SJSA1 (cell line): ENCODE results near the gene NECTIN4. TPM values are rescaled to one million over a fixed set of nuclear protein-coding genes. Genes with fewer than 3 reads are reported as not detected.

Experiments used
- DNase-seq, 2 experiments: peaks; one replicate each; pipeline ENCODE4 v3.0.0-alpha.2; 2015 to 2020; ENCODE audit warnings: low spot score in 2 of 2, low read depth in 1 of 2
- H3K27ac ChIP-seq: fragments of 250-450 bp; sonication (Bioruptor Pico); 2 replicates; pipeline ENCODE4 v1.5.1; 2020; ENCODE audit warnings: mild to moderate bottlenecking, moderate library complexity
- H3K27me3 ChIP-seq: fragments of 250-450 bp; sonication (Bioruptor Pico); replicated peaks from 2 replicates; pipeline ENCODE4 v1.5.1; 2020; ENCODE audit warnings: mild to moderate bottlenecking, moderate library complexity
- H3K36me3 ChIP-seq: fragments of 250-450 bp; sonication (Bioruptor Pico); 2 replicates; pipeline ENCODE4 v1.5.1; 2020; ENCODE audit warnings: mild to moderate bottlenecking
- H3K4me1 ChIP-seq: fragments of 250-450 bp; sonication (Bioruptor Pico); replicated peaks from 2 replicates; pipeline ENCODE4 v1.6.1; 2021; ENCODE audit warnings: mild to moderate bottlenecking
- H3K4me3 ChIP-seq: fragments of 250-450 bp; sonication (Bioruptor Pico); 2 replicates; pipeline ENCODE4 v1.5.1; 2020; ENCODE audit warnings: mild to moderate bottlenecking
- H3K9me3 ChIP-seq: fragments of 250-450 bp; sonication (Bioruptor Pico); replicated peaks from 2 replicates; pipeline ENCODE4 v1.5.1; 2020; ENCODE audit warnings: mild to moderate bottlenecking
- total RNA-seq: library from RNA; depleted of rRNA; stranded (reverse); fragments of >200 nt; shearing (Covaris generic); gene quantifications from 2 replicates; pipeline ENCODE4 v1.2.3, GENCODE V29; 2014

Gene NECTIN4
- total RNA-seq, 1 experiment from 2014 or later, result 0.21 TPM

DNA sequence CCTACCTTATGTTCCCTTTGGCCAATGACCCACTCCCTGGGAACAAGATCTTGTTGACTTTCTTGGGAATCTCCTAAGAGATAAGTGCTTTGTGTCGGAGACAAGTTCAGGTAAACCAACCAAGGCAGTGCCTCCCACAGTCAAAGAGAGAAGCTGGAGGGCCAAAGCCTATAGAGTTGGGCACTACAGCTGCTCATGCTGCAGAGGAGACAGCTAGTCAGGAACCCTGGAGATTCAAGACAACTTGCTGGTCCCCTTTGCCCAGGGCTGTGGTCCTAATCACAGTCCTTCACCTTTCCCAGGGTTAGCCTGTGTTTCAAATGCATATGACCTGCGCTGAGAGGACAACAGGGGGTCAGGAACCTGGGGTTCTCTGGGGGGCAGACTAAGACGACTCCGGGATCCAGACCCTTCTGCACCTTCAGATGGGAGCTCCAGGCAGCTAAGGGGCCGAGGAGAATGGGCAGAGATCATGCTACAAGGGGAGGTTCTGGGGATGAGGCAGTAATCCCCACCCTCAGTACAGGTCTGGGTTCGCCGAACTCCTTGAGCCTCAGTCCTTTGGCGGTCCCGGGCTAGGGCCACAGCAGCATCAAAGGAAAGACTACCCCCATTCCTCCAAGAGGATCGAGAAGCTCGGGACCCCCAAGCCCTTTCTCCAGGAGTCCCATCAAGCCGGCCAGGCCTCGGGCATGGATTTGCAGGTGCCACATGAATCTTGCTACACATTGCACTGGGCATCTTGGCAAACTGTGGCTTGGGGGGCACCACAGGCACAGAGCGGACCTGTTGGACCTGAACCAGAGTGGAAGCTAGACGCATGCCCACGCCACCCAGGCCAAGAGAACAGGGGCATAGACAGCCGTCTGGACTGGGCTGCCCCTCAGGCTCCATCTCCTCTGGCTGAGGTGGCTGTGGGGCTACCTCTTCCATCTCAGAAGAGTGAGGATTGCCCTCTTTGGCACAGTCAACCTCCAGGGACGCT, 41.6 kb downstream of the NECTIN4 start:
- Histone ChIP-seq H3K36me3 (peaks cover 14% of the 10 kb centered on the region), H3K27me3 (no peaks in the 10 kb centered on the region), H3K27ac (no peak overlapping the region), H3K4me3 (no peak overlapping the region), H3K9me3 (no peaks in the 10 kb centered on the region), H3K4me1 (peaks cover 6% of the 10 kb centered on the region)
- DNase-seq, result no peak

DNA sequence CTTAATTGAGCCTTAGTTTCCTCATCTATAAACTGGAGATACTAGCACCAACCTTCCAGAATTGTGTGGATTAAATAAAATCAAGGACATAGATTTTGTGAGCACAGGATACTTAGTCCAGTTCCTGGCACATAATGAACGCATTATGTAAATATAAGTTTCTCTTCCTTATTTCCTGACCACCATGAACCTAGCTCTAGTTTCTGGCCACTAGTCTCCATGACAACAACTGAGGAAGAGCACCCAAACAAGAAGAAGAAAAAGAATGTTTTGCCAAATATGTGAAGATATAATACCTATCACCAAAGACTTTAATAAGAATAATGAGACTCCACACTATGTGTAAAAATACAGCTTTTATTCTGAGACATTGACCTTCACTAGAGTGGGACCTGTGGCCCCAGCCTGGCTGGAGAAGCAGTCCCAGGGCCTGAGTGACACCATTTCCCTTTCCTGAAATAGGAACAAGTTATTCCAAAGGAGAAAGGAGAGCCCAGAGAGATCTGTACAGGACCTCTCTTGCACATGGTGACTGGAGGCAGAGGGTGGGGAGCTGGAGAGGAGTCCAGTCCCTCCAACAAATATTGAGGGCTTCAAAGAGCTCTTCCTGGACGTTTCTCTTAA, 42.6 kb downstream of the NECTIN4 start:
- Histone ChIP-seq H3K27me3 (no peaks in the 10 kb centered on the region), H3K9me3 (no peaks in the 10 kb centered on the region), H3K4me1 (peaks cover 6% of the 10 kb centered on the region), H3K36me3 (peaks cover 24% of the 10 kb centered on the region), H3K27ac (peak overlapping the region; percentile 93), H3K4me3 (peak overlapping the region; percentile 63)
- no peak for DNase-seq

DNA sequence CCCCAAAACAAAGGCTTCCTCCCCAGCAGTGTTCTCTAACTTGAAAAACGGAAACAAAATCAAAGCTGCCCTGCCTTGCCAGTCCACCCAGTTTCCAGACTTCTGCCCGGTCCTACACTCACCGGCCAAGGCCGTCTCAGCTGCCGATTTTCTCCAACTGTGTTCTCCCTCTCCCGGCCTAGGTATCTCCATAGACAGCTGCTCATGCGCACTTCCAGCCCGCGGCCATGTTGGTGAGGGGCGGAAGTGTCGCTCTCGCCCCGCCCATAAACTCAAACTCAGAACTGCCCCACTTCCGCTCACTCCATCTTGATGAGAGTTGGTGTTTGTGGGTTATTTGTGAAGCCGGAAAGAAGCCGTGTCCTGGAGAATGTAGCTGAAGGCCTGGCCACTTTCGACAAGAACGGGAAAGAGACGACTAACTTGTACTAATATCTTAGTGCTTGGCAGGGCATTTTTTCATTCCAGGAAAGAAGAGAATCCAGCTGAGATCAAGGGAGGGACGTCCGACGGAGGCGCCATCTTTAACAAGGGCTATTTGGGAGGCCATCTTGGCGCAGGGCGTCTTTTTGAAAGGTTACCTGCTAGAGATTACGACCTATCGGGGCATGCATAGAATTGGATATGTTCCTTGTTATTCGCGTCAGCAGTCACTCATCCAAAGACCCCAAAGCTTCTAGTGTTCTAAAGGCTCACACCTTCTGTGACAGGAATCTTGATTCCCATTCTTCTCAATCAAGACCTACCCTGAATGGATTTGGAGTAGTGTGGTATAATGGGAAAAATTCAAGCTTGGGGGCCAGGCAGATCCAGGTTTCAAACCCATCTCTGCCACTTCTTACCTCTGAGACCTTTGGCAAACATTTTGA, 43.4 kb downstream of the NECTIN4 start, which contains the start of gene USF1:
Gene USF1 (minus strand): TSS at position 242 of the 869 bp plus-strand sequence. CDS start 2,702 bp downstream, outside the sequence.
- peak within 1 kb of the TSS; percentile 93 for H3K27ac ChIP-seq
- peak within 1 kb of the TSS; percentile 63 for H3K4me3 ChIP-seq
- H3K36me3 ChIP-seq, result peaks cover 32% of the 10 kb centered on the region
- H3K9me3 ChIP-seq, result no peaks in the 10 kb centered on the region
- peak; percentile 92 to 97 for DNase-seq
- no peaks in the 10 kb centered on the region for H3K27me3 ChIP-seq
- H3K4me1 ChIP-seq, result peaks cover 6% of the 10 kb centered on the region

DNA sequence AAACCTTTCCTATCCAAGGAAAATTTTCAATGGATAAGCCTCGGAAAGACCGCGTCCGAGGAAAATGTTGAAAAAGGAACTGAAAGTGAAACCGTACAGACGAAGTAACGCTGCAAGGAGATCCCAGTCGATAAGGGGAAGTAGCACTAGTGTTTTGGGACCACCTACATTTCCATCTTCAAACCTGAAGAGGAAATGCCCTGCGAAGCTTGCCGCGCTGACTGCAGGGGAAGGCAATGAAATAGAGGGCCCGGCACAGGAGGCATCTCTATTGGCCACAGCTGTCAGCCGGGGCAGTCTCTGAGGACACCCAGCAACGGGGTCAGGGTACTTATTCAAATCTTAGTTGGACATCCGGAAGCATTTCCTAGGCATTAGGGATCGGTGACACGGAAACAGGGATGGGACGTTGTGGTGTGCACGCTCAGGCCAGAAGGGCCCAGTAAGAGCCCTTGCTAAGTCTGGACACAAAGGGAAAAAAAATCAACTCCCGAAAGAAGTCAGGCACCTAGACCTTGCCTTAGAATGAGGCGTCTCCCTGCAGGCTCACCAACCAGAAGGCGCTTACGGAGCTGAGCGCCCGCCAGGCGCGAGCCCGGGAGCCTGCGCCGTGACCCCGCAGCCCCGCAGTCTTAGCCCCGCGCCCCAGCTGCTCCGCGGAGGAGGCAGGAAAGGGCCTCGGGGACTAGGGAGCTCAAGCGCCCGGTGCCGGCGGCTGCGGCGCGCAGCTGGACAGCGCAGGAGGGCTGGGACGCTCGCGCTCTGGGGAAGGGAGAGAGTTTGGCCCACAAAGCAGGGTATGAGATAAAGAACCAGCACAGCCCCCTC, 44.2 kb downstream of the NECTIN4 start:
- DNase-seq, result peak; percentile 72 to 73
- H3K4me1 ChIP-seq, result peaks cover 6% of the 10 kb centered on the region
- no peaks in the 10 kb centered on the region for H3K9me3 ChIP-seq
- H3K27ac ChIP-seq, result peak overlapping the region; percentile 93
- peaks cover 40% of the 10 kb centered on the region for H3K36me3 ChIP-seq
- no peaks in the 10 kb centered on the region for H3K27me3 ChIP-seq
- H3K4me3 ChIP-seq, result peak overlapping the region; percentile 63

DNA sequence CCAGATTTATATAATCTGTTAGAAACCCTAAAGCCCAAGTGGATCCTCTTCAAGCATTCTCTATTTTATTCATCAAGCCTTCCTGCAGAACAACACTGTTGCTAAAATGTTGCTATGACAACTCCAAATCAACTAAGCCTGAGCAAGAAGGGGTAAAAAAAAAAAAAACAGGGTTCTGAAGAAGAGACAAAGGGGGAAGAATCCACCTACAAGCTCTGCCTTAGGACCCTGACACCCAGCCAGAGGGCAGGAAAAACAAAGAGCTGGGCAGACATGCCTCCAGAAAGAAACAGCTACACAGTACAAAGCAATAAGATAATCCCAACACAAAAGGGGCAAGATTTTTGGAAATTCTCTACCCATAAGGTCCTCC, 44.8 kb downstream of the NECTIN4 start:
- H3K4me1 ChIP-seq, result peaks cover 6% of the 10 kb centered on the region
- peak overlapping the region; percentile 93 for H3K27ac ChIP-seq
- H3K27me3 ChIP-seq, result no peaks in the 10 kb centered on the region
- peak overlapping the region; percentile 63 for H3K4me3 ChIP-seq
- H3K36me3 ChIP-seq, result peaks cover 46% of the 10 kb centered on the region
- DNase-seq, result no peak
- no peaks in the 10 kb centered on the region for H3K9me3 ChIP-seq

DNA sequence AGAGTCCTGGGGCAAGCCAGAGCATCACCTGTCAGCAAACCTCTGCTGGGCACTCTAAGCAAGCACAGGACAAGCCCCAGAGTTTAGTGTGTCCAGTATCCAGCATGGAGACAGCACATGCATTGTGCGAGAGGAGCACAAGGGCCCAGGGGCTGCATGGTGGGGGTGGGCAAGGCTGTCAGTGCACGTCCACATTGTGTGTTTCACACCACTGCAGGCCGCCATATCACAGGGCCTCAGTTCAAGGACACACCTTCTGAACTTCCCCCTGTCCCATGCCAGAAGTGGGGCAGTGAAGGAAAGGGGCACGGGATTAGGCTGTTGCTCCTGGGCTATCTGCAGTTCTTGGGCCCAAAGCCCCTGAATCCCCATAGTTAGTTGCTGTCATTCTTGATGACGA, 49.8 kb downstream of the NECTIN4 start:
- no peak for DNase-seq
- Histone ChIP-seq H3K4me1 (peaks cover 6% of the 10 kb centered on the region), H3K9me3 (no peaks in the 10 kb centered on the region), H3K27me3 (no peaks in the 10 kb centered on the region), H3K27ac (no peak overlapping the region), H3K4me3 (no peak overlapping the region), H3K36me3 (peaks cover 61% of the 10 kb centered on the region)

DNA sequence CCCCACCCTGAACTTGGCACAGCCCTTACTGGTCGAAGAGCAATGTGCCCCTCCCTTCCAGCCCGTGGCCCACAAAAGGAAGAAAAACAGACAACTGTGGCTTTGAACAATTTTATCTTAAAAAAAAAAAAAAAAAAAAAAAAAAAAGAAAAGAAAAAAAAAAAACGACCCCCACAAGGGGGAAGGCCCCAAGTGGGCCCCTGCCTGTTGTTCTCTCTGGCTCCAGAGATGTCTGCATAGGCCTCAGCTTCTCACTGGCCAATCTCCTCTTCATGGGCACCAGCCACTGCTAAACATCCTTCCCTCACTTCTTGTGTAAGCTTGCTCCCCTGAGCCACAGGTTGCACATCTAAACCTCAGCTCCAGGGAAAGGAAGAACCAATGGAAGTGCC, 50.2 kb downstream of the NECTIN4 start:
- H3K36me3 ChIP-seq, result peaks cover 59% of the 10 kb centered on the region
- peaks cover 2% of the 10 kb centered on the region for H3K4me1 ChIP-seq
- no peak for DNase-seq
- H3K9me3 ChIP-seq, result no peaks in the 10 kb centered on the region
- no peak overlapping the region for H3K27ac ChIP-seq
- no peaks in the 10 kb centered on the region for H3K27me3 ChIP-seq
- H3K4me3 ChIP-seq, result no peak overlapping the region

DNA sequence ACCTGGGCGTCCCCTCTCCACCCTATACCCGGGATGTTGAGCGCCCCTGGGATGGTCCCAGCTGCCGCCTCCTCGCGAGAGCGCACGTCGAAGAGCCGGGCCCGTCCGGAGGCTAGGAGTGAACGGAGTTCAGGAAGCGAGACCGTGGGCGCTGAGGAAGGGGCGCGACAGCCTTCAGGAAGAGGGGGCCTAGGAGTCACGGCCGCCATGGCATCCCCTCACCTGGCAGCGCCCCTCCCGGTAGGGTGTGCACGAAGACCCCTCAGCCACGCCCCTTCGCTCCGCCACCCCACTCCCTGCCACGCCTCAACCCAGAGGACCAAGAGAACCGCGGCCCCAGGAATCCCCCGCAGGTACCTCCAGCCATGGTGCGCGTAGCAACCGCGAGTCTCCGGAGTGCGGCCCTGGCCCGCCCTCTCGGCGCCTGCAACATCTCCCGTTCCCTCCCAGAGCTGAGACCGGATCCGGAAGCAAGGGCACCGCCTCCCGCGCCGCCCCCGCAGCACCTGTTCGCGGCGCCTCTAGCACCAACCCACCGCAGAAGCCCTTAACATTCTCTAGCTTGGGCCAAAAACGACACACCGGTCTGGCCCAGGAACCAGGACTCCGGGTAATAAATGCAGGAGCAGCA, 50.7 kb downstream of the NECTIN4 start, which contains the start of gene TSTD1:
Gene TSTD1 (minus strand): TSS at position 442 of the 631 bp plus-strand sequence. CDS start 75 bp downstream, at position 367.
- no peak for DNase-seq
- no peak within 1 kb of the TSS for H3K4me3 ChIP-seq
- H3K27ac ChIP-seq, result no peak within 1 kb of the TSS
- H3K27me3 ChIP-seq, result no peaks in the 10 kb centered on the region
- H3K4me1 ChIP-seq, result no peaks in the 10 kb centered on the region
- H3K36me3 ChIP-seq, result peaks cover 57% of the 10 kb centered on the region
- H3K9me3 ChIP-seq, result no peaks in the 10 kb centered on the region

DNA sequence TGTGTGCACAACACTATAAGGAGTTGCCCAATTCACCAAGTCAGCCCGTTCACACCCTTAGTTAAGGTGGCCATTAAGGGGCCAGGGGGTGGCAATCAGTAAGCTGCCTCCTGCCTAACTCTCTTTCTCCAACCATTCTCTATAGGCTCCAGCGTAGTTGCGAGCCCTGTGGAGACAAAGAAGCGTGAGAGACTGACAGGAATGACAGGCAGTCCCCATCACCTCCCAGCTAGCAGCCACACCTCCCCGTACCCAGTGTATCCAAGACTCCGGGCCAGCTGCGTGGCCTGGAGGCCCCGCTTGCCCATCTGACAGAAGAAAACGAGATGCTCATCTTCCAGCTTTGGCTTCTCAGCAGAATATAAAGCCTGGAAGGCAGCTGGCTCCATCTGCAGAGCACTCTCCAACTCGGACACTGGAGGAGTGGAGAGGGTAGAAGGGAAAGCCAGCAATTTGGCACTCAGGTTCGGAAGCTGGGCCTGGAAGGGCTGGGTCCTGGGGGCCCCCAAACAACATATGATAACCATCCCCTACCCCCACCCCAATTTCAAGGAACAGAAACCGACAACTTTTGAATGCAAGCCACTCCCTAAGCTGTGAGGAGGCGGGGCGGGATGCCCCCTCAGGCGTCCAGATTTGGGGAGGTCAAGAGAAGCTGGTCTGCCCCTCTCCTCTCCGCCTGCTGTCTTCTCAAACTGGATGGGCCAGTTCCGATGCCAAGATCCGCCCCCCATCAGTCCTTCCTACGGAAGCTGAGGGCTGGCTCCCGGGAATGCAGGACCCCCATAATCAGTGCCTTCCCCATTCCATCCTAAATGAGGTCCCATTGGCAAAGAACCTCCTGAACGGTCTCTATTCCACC, 51.5 kb downstream of the NECTIN4 start:
- no peaks in the 10 kb centered on the region for H3K27me3 ChIP-seq
- DNase-seq, result no peak
- no peak overlapping the region for H3K27ac ChIP-seq
- H3K4me1 ChIP-seq, result no peaks in the 10 kb centered on the region
- H3K9me3 ChIP-seq, result no peaks in the 10 kb centered on the region
- H3K4me3 ChIP-seq, result no peak overlapping the region
- peaks cover 53% of the 10 kb centered on the region for H3K36me3 ChIP-seq

DNA sequence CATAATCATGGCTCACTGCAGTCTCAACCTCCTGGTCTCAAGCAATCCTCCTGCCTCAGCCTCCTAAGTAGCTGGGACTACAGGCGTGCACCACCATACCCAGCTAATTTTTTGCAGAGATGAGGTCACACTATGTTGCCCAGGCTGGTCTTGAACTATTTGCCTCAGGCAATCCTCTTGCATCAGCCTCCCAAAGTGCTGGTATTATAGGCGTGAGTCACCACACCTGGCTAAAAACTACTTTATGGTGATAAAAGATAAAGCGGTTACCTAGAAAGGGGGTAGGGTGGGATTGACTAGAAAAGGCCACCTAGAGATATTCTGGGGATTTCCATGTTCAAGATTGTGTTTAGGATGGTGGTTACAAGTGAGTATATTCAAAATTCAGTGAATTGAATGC, 55.6 kb downstream of the NECTIN4 start:
- Histone ChIP-seq H3K27ac (no peak overlapping the region), H3K9me3 (no peaks in the 10 kb centered on the region), H3K36me3 (peaks cover 14% of the 10 kb centered on the region), H3K27me3 (no peaks in the 10 kb centered on the region), H3K4me1 (no peaks in the 10 kb centered on the region), H3K4me3 (no peak overlapping the region)
- no peak for DNase-seq

DNA sequence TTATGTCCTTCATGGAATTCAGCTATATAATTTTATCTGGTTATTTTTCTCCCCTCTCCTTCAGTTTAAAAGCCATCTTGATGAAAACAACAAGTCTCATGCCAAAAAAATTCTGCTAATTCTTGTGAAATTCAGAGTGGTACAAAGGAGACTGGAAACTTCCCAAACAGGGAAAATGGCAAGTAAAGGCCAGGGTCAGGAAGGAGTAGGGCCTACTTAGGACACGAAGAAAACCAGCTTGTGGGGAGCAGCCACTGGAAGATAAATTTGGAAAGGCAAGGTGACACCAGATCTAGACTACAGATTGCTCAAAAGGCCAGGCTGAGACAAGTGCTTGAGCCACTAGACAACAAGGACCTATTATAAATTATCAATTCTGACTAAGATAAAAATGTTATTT, 56.9 kb downstream of the NECTIN4 start:
- Histone ChIP-seq H3K27me3 (no peaks in the 10 kb centered on the region), H3K9me3 (no peaks in the 10 kb centered on the region), H3K4me1 (no peaks in the 10 kb centered on the region), H3K4me3 (no peak overlapping the region), H3K36me3 (0 out of 2 replicates have a peak, but pooled peaks cover under 1% of the 10 kb centered on the region), H3K27ac (no peak overlapping the region)
- no peak for DNase-seq

DNA sequence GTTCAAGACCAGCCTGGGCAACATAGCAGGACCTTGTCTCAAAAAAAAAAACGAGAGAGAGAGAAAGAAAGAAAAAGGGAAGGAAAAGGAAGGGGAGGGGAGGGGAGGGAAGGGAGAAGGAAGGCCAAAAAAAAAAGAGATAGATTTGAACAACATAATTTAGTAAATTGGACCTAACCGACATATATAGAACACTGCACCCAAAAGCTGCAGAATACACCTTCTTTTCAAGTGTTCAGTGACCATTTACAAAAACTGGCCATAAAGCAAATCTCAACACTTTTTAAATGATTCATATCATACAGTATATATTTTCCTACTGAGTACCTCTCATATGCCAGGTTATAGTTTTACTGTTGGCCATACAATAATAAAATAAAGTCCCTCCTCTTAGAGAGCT, 57.5 kb downstream of the NECTIN4 start:
- no peak overlapping the region for H3K4me3 ChIP-seq
- H3K27me3 ChIP-seq, result no peaks in the 10 kb centered on the region
- no peaks in the 10 kb centered on the region for H3K9me3 ChIP-seq
- no peaks in the 10 kb centered on the region for H3K4me1 ChIP-seq
- H3K36me3 ChIP-seq, result no peaks in the 10 kb centered on the region
- DNase-seq, result no peak
- H3K27ac ChIP-seq, result no peak overlapping the region
